ENCODE results near the gene SLC26A8. TPM values are rescaled to one million over a fixed set of nuclear protein-coding genes. Genes with fewer than 3 reads are reported as not detected.

The SLC26A8 gene
- total RNA-seq (2014; rRNA removed; shearing (Covaris generic); ENCODE audit: low replicate concordance) = not detected in 2 replicates

- Histone ChIP-seq H3K36me3 (no peaks in the 10 kb centered on the region; the same call in 1 of the 2 replicates), H3K27me3 (no peaks in the 10 kb centered on the region), H3K4me3 (no peak within 1 kb of the TSS), H3K9me3 (no peaks in the 10 kb centered on the region)
- no peak for DNase-seq
Measured at GRCh38 chr6:36023996-36024795, at the start of gene SLC26A8. Gene SLC26A8 (minus strand): TSS chr6:36024641. CDS start chr6:36019707, 4,934 bp downstream.

GRCh38 chr6:36073587-36073986 is 49.1 kb upstream of the SLC26A8 start:
- Histone ChIP-seq H3K27me3 (no peaks in the 10 kb centered on the region), H3K9me3 (no peaks in the 10 kb centered on the region), H3K36me3 (peaks cover 19% of the 10 kb centered on the region), H3K4me3 (no peak overlapping the region)
- DNase-seq = no peak

- Histone ChIP-seq H3K27me3 (no peaks in the 10 kb centered on the region), H3K4me3 (no peak overlapping the region), H3K9me3 (no peaks in the 10 kb centered on the region), H3K36me3 (peaks cover 12% of the 10 kb centered on the region)
- no peak for DNase-seq
Measured at GRCh38 chr6:36072681-36073080, 48.2 kb upstream of the SLC26A8 start.

GRCh38 chr6:36071714-36072113 is 47.3 kb upstream of the SLC26A8 start:
- Histone ChIP-seq H3K36me3 (peaks cover 8% of the 10 kb centered on the region), H3K27me3 (no peaks in the 10 kb centered on the region)
- no peak for DNase-seq

GRCh38 chr6:36071281-36071680 is 46.8 kb upstream of the SLC26A8 start:
- Histone ChIP-seq H3K4me3 (no peak overlapping the region), H3K9me3 (no peaks in the 10 kb centered on the region), H3K27me3 (no peaks in the 10 kb centered on the region), H3K36me3 (peaks cover 5% of the 10 kb centered on the region)
- DNase-seq = no peak

More at GRCh38 chr6:36071714-36072113, 47.3 kb upstream of the SLC26A8 start:
- H3K9me3 ChIP-seq = no peaks in the 10 kb centered on the region
- no peak overlapping the region for H3K4me3 ChIP-seq

GRCh38 chr6:36070252-36070651 is 45.8 kb upstream of the SLC26A8 start:
- no peak overlapping the region for H3K4me3 ChIP-seq
- no peaks in the 10 kb centered on the region for H3K9me3 ChIP-seq
- no peaks in the 10 kb centered on the region for H3K27me3 ChIP-seq
- DNase-seq = no peak
- H3K36me3 ChIP-seq = peaks cover 4% of the 10 kb centered on the region

GRCh38 chr6:36069573-36069972 is 45.1 kb upstream of the SLC26A8 start:
- no peak overlapping the region for H3K4me3 ChIP-seq
- no peaks in the 10 kb centered on the region for H3K27me3 ChIP-seq

GRCh38 chr6:36068586-36068985 is 44.1 kb upstream of the SLC26A8 start:
- Histone ChIP-seq H3K4me3 (no peak overlapping the region), H3K36me3 (peaks cover 4% of the 10 kb centered on the region), H3K9me3 (no peaks in the 10 kb centered on the region), H3K27me3 (no peaks in the 10 kb centered on the region)
- DNase-seq = no peak

More at GRCh38 chr6:36069573-36069972, 45.1 kb upstream of the SLC26A8 start:
- no peak for DNase-seq
- H3K36me3 ChIP-seq = peaks cover 4% of the 10 kb centered on the region
- H3K9me3 ChIP-seq = no peaks in the 10 kb centered on the region

- peaks cover 2% of the 10 kb centered on the region for H3K36me3 ChIP-seq
- DNase-seq = no peak
- no peak overlapping the region for H3K4me3 ChIP-seq
- H3K27me3 ChIP-seq = no peaks in the 10 kb centered on the region
- no peaks in the 10 kb centered on the region for H3K9me3 ChIP-seq
Measured at GRCh38 chr6:36068012-36068392, 43.6 kb upstream of the SLC26A8 start.

GRCh38 chr6:36067374-36068011 is 43.1 kb upstream of the SLC26A8 start:
- no peaks in the 10 kb centered on the region for H3K9me3 ChIP-seq
- H3K4me3 ChIP-seq = no peak overlapping the region
- DNase-seq = no peak
- no peaks in the 10 kb centered on the region for H3K36me3 ChIP-seq
- H3K27me3 ChIP-seq = no peaks in the 10 kb centered on the region

- DNase-seq = no peak
- H3K27me3 ChIP-seq = no peaks in the 10 kb centered on the region
- no peak overlapping the region for H3K4me3 ChIP-seq
- no peaks in the 10 kb centered on the region for H3K36me3 ChIP-seq
- no peaks in the 10 kb centered on the region for H3K9me3 ChIP-seq
Measured at GRCh38 chr6:36066817-36067216, 42.4 kb upstream of the SLC26A8 start.

- H3K36me3 ChIP-seq = peaks cover 6% of the 10 kb centered on the region
- H3K27me3 ChIP-seq = no peaks in the 10 kb centered on the region
- no peak overlapping the region for H3K4me3 ChIP-seq
- no peak for DNase-seq
- no peaks in the 10 kb centered on the region for H3K9me3 ChIP-seq
Measured at GRCh38 chr6:36065916-36066315, 41.5 kb upstream of the SLC26A8 start.

- H3K27me3 ChIP-seq = no peaks in the 10 kb centered on the region
- H3K36me3 ChIP-seq = peaks cover 9% of the 10 kb centered on the region
- DNase-seq = no peak
- no peak overlapping the region for H3K4me3 ChIP-seq
- no peaks in the 10 kb centered on the region for H3K9me3 ChIP-seq
Measured at GRCh38 chr6:36064770-36065396, 40.4 kb upstream of the SLC26A8 start.

- H3K36me3 ChIP-seq = peaks cover 17% of the 10 kb centered on the region
- DNase-seq = no peak
- no peaks in the 10 kb centered on the region for H3K27me3 ChIP-seq
- H3K9me3 ChIP-seq = no peaks in the 10 kb centered on the region
- no peak overlapping the region for H3K4me3 ChIP-seq
Measured at GRCh38 chr6:36063318-36064060, 39.0 kb upstream of the SLC26A8 start.

- peaks cover 17% of the 10 kb centered on the region for H3K36me3 ChIP-seq
- DNase-seq = no peak
- no peaks in the 10 kb centered on the region for H3K9me3 ChIP-seq
- no peak overlapping the region for H3K4me3 ChIP-seq
- no peaks in the 10 kb centered on the region for H3K27me3 ChIP-seq
Measured at GRCh38 chr6:36062247-36062646, 37.8 kb upstream of the SLC26A8 start.

- Histone ChIP-seq H3K27me3 (no peaks in the 10 kb centered on the region), H3K36me3 (peaks cover 20% of the 10 kb centered on the region), H3K9me3 (no peaks in the 10 kb centered on the region), H3K4me3 (no peak overlapping the region)
- no peak for DNase-seq
Measured at GRCh38 chr6:36061236-36061635, 36.8 kb upstream of the SLC26A8 start.

GRCh38 chr6:36056178-36056577 is 31.7 kb upstream of the SLC26A8 start:
- Histone ChIP-seq H3K36me3 (peaks cover 31% of the 10 kb centered on the region), H3K4me3 (no peak overlapping the region), H3K27me3 (no peaks in the 10 kb centered on the region), H3K9me3 (no peaks in the 10 kb centered on the region)
- no peak for DNase-seq
